ENCODE measurements around the gene IGSF21.

IGSF21 gene

DNA sequence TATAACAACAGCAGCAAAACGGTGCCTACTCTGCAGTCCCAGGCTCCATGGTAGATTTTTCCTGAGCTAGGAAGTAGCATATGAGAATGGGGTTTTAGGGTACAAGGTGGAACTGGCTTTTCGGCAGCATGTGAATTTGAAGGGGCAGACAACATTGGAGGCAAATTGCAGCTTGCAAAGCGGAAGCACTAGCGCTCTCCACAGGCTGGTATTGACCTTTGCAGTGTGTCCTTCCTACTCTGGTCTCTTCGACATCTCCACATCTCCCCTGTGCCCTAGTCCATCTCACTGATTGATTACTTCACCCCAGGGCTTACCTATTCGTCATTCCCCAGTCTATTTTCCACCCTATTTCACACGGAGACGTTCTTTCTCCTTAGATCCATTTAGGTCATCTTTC, 13.0 kb downstream of the IGSF21 start:
- DNase-seq, result no peak

GRCh38 chr1:18121072-18121820, 13.6 kb downstream of the IGSF21 start:
- no peak for DNase-seq

DNA sequence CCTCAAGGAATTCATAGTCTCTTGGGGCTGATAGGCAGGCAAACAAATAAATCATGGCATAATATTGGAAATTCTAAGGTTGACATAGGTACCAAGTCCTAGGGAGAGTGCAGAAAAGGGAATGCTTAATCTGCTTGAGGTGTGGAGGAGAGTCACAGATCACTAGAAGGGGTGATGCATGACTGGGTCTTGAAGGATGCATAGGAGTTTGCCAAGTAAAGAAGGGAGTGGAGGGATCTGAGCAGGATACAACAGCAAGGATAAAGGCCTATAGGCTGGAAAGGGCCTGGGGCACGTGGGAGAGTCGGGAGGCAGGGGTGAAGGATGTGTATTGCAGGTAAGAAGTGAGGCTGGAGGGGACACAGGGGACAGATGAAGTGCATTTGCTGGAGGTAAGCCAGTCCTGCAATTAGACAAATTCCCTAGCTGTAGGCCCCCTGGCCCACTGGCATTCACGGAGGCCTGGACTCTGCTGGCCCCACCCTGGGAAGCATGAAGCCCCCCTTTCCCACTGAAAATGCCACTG, 15.9 kb downstream of the IGSF21 start:
- no peak for DNase-seq

DNA sequence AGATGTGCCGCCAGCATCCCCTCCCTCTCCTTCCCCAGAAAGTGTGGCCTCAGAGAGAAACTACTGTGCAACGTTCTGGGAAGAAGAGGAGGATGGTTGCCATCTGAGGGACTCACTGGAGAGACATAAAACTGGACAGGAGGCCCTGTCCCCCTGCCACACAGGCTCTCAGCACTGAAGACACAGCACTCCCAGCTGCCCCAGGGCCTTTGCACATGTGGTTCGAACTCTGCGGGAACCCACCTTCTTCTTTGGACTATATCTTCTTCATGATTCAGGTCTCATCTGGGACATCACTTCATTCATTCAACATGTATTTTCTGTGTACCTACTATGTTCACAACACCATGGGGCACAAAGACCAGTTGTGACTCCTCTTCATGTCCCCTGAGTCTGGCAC, 17.4 kb downstream of the IGSF21 start:
- no peak for DNase-seq

GRCh38 chr1:18126616-18127015, 19.0 kb downstream of the IGSF21 start:
- no peak for DNase-seq

DNA sequence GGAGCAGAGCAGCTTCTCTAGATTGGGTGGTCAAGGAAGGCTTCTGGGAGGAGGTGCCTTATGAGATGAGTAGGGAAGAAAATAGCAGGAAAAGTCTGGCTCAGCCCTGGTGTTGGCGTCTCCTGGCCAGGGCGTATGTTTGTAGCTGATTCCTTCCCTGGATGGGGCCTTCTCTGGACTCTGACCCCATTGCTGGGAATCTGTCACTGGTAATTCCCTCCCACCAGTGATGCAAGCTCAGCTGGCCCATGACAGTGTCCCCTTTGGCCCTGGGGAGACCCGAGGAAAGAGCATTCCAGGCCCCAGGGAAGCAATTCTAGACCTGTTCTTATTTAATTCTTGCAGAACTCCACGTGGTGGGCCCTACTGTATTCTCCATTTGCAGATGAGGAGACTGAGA, 20.7 kb downstream of the IGSF21 start:
- no peak for DNase-seq

- DNase-seq, result no peak
These were observed 22.8 kb downstream of the IGSF21 start for GRCh38 chr1:18130356-18130755.

GRCh38 chr1:18132022-18132710, 24.6 kb downstream of the IGSF21 start:
- no peak for DNase-seq

- DNase-seq, result no peak
These were observed 25.3 kb downstream of the IGSF21 start for GRCh38 chr1:18132711-18133541.

- no peak for DNase-seq
These were observed 26.9 kb downstream of the IGSF21 start for GRCh38 chr1:18134324-18135046.

DNA sequence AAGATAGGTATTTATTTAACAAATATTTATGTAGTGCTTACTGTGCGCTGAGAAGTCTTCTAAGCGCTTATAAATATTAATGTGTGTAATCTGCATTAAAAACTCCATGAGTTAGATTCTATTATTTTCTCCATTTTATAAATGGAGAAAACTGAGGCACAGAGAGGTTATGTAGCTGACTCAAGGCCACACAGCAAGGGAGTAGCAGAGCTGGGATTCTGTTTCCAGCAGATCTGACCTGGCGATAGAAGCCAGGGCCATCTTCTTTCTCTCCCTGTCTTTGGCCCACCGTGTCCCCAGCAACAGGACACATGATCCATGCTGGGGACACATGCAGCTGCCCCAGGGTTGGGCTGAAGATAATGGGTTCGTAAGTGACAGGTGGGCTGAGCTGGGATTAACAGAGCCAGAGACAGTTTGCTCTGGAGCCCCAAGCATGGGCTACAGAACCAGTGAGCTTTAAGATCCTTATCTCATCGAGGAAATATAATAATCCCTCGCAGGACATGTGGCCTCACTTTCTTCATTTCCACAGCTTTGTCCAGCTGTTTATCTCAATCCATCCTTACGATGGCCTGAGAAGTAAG, 30.3 kb downstream of the IGSF21 start:
- DNase-seq, result no peak

GRCh38 chr1:18139198-18139981, 31.8 kb downstream of the IGSF21 start:
- no peak for DNase-seq

GRCh38 chr1:18140411-18140810, 32.8 kb downstream of the IGSF21 start:
- no peak for DNase-seq

GRCh38 chr1:18141661-18142060, 34.1 kb downstream of the IGSF21 start:
- DNase-seq, result no peak

- DNase-seq, result no peak
These were observed 34.9 kb downstream of the IGSF21 start for GRCh38 chr1:18142471-18142870.

GRCh38 chr1:18142969-18143368, 35.4 kb downstream of the IGSF21 start:
- no peak for DNase-seq

DNA sequence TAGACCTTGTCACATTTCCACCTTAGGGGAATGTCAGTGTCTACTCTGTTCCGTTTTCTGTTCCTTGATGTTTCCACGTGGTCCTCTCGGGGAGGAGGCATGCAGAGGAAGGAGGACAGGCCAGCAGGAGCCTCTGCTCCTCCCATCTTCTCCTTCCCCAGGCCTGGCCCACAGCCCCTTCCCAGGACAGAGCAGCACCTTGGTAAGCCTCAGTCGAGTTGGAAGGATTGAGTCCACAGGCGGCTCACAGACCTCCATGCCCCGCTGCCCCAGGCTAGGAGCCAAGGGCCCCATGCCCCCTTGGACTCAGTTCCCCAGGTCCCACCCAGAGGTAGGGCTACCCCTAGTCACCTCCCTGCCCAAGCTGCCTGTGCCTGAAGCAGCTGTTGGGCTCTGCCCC, 36.5 kb downstream of the IGSF21 start:
- DNase-seq, result no peak

DNA sequence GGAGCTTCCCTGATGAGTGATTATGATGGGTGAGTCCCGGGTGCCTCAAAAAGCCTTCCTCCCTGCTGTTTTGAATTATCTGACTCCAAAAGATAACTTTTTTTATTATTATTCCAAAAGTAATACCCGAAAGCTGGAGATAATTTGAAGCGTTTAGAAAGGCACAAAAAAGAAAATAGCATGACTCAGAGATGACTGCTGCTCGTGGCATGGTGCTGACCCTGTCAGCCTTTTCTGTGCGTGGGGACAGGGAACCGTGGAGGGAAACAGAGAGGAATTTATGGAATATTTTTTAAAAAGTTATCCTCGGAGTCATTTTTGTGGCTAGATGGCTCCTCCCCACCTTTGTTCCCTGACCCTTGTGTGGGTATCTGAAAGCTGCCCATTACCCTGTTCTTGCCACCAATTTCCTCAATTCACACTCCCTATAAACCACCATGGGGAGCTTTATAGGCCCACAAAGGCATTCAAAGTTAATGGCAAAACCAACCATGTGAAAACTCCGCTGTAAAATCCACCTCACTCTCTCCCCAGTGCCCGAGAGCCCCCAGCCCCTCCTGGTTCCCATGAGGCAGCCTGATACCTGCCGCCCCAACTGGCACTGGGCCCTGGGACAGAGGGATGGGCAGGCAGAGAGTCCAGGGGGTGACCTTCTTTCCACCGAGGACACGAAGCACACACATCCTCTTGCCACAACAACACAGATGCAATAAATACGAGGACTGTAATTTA, 37.5 kb downstream of the IGSF21 start:
- no peak for DNase-seq

- no peak for DNase-seq
These were observed 38.4 kb downstream of the IGSF21 start for GRCh38 chr1:18145851-18146618.

- DNase-seq, result no peak
These were observed 39.3 kb downstream of the IGSF21 start for GRCh38 chr1:18146886-18147285.

Measured in NCI-H526 treated with DMSO at 0.1 percent for 48 hours (cell line).